AG09309 (cell line): ENCODE data around the gene BCS1L.

Experiments used
- DNase-seq: peaks from one replicate; pipeline ENCODE4 v3.0.0-alpha.2; 2010; ENCODE audit warnings: low read depth
- H3K4me3 ChIP-seq: 2 replicates; pipeline ENCODE4 v1.5.1; 2011; ENCODE audit warnings: mild to moderate bottlenecking, low read depth, low read length, moderate library complexity; ENCODE audit not compliant: control insufficient read depth
- CTCF ChIP-seq: IDR thresholded peaks from 2 replicates; pipeline ENCODE4 v1.5.1; 2011; ENCODE audit warnings: mild to moderate bottlenecking, low read depth, low read length, inconsistent platforms; ENCODE audit not compliant: insufficient read depth, control insufficient read depth; ENCODE audit errors: missing control alignments

The BCS1L gene

GRCh38 chr2:218710334-218710686, 50.8 kb downstream of the BCS1L start:
- no peak for TF ChIP-seq CTCF
- H3K4me3 ChIP-seq: peak overlapping the region; percentile 39

GRCh38 chr2:218710687-218711549, 51.4 kb downstream of the BCS1L start, which contains the start of gene TTLL4:
TTLL4 (plus strand) TSS chr2:218710835; CDS start chr2:218737677, 26,842 bp downstream.
- peak; percentile 75 for DNase-seq
- H3K4me3 ChIP-seq: peak within 1 kb of the TSS; percentile 98
- peak; percentile 69 for TF ChIP-seq CTCF

More at GRCh38 chr2:218710334-218710686, 50.8 kb downstream of the BCS1L start:
- no peak for DNase-seq

- H3K4me3 ChIP-seq: peak overlapping the region; percentile 98
- no peak for DNase-seq
- no peak for TF ChIP-seq CTCF
Measured at GRCh38 chr2:218711550-218711929, 52.1 kb downstream of the BCS1L start.
